HEK293 (cell line): ENCODE data around the gene SLC34A3.

Experiments used
- BCL11B ChIP-seq: fragments of 450-650 bp; formaldehyde crosslinking; IDR thresholded peaks from 2 replicates; pipeline ENCODE4 v1.5.1; 2016; ENCODE audit warnings: low read depth, missing biosample characterization, missing genetic modification characterization
- GLI2 ChIP-seq: fragments of 450-650 bp; formaldehyde crosslinking; IDR thresholded peaks from 2 replicates; pipeline ENCODE4; 2017; ENCODE audit warnings: missing biosample characterization, missing genetic modification characterization, low read depth, borderline replicate concordance
- KLF1 ChIP-seq: fragments of 450-650 bp; formaldehyde crosslinking; IDR thresholded peaks from 2 replicates; pipeline ENCODE4 v1.5.1; 2016; ENCODE audit warnings: missing biosample characterization, missing genetic modification characterization
- PRDM6 ChIP-seq: fragments of 450-650 bp; formaldehyde crosslinking; IDR thresholded peaks from 2 replicates; pipeline ENCODE4 v1.5.1; 2017; ENCODE audit warnings: missing biosample characterization, missing genetic modification characterization
- REST ChIP-seq: fragments of 450-650 bp; formaldehyde crosslinking; IDR thresholded peaks from 2 replicates; pipeline ENCODE4 v1.5.1; 2016; ENCODE audit warnings: missing biosample characterization, missing genetic modification characterization
- SCRT1 ChIP-seq: fragments of 450-650 bp; formaldehyde crosslinking; IDR thresholded peaks from 2 replicates; pipeline ENCODE4 v1.5.1; 2016; ENCODE audit warnings: missing biosample characterization, missing genetic modification characterization, borderline replicate concordance
- SP3 ChIP-seq: fragments of 450-650 bp; formaldehyde crosslinking; IDR thresholded peaks from 2 replicates; pipeline ENCODE4 v1.5.1; 2016; ENCODE audit warnings: missing biosample characterization, missing genetic modification characterization
- TRIM28 ChIP-seq: IDR thresholded peaks from 2 replicates; pipeline ENCODE4 v1.6.1; 2011; ENCODE audit warnings: low read length, control low read depth, borderline replicate concordance
- ZBTB26 ChIP-seq: fragments of 450-650 bp; formaldehyde crosslinking; optimal IDR thresholded peaks from 2 replicates; pipeline ENCODE3; 2016; ENCODE audit warnings: missing biosample characterization, mild to moderate bottlenecking, missing genetic modification characterization
- ZEB2 ChIP-seq: fragments of 450-650 bp; formaldehyde crosslinking; IDR thresholded peaks from 2 replicates; pipeline ENCODE4 v1.5.1; 2016; ENCODE audit warnings: missing biosample characterization, missing genetic modification characterization
- ZNF132 ChIP-seq: fragments of 450-650 bp; formaldehyde crosslinking; IDR thresholded peaks from 2 replicates; pipeline ENCODE4 v1.5.1; 2017; ENCODE audit warnings: missing biosample characterization, missing genetic modification characterization, borderline replicate concordance
- ZNF140 ChIP-seq: fragments of 450-650 bp; formaldehyde crosslinking; IDR thresholded peaks from 2 replicates; pipeline ENCODE4 v1.5.1; 2016; ENCODE audit warnings: missing biosample characterization, missing genetic modification characterization
- ZNF174 ChIP-seq: fragments of 450-650 bp; formaldehyde crosslinking; IDR thresholded peaks from 2 replicates; pipeline ENCODE4 v1.5.0; 2017; ENCODE audit warnings: missing biosample characterization, mild to moderate bottlenecking, missing genetic modification characterization
- ZNF292 ChIP-seq: fragments of 450-650 bp; formaldehyde crosslinking; IDR thresholded peaks from 2 replicates; pipeline ENCODE4 v1.5.1; 2016; ENCODE audit warnings: low read depth, missing biosample characterization, missing genetic modification characterization, borderline replicate concordance
- ZNF354C ChIP-seq: fragments of 450-650 bp; formaldehyde crosslinking; IDR thresholded peaks from 2 replicates; pipeline ENCODE4 v1.5.1; 2016; ENCODE audit warnings: missing biosample characterization, missing genetic modification characterization, low read depth, borderline replicate concordance
- ZNF394 ChIP-seq: fragments of 450-650 bp; formaldehyde crosslinking; IDR thresholded peaks from 2 replicates; pipeline ENCODE4 v1.5.1; 2016; ENCODE audit warnings: missing biosample characterization, missing genetic modification characterization, mild to moderate bottlenecking, moderate library complexity, borderline replicate concordance
- ZNF398 ChIP-seq: fragments of 450-650 bp; formaldehyde crosslinking; IDR thresholded peaks from 2 replicates; pipeline ENCODE4 v1.5.1; 2017; ENCODE audit warnings: missing biosample characterization, missing genetic modification characterization
- ZNF791 ChIP-seq: fragments of 450-650 bp; formaldehyde crosslinking; IDR thresholded peaks from 2 replicates; pipeline ENCODE4 v1.5.1; 2016; ENCODE audit warnings: missing biosample characterization, missing genetic modification characterization
- TF ChIP-seq, protein P1 (sequence below): fragments of 450-650 bp; formaldehyde crosslinking; IDR thresholded peaks from 2 replicates; pipeline ENCODE4 v1.5.1; 2017; ENCODE audit warnings: missing biosample characterization, missing genetic modification characterization
- TF ChIP-seq, protein P2 (sequence below): fragments of 450-650 bp; formaldehyde crosslinking; IDR thresholded peaks from 2 replicates; pipeline ENCODE4 v1.5.1; 2016; ENCODE audit warnings: missing biosample characterization, missing genetic modification characterization
- TF ChIP-seq, protein P3 (sequence below): fragments of 450-650 bp; formaldehyde crosslinking; IDR thresholded peaks from 2 replicates; pipeline ENCODE4 v1.5.1; 2016; ENCODE audit warnings: missing biosample characterization, missing genetic modification characterization, borderline replicate concordance

The SLC34A3 gene

GRCh38 chr9:137201205-137201868 lies 29.4 kb upstream of the SLC34A3 start (continued):
- TF ChIP-seq, protein P1, sequence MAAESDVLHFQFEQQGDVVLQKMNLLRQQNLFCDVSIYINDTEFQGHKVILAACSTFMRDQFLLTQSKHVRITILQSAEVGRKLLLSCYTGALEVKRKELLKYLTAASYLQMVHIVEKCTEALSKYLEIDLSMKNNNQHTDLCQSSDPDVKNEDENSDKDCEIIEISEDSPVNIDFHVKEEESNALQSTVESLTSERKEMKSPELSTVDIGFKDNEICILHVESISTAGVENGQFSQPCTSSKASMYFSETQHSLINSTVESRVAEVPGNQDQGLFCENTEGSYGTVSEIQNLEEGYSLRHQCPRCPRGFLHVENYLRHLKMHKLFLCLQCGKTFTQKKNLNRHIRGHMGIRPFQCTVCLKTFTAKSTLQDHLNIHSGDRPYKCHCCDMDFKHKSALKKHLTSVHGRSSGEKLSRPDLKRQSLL (tag by site-specific recombination) = no peak
- TF ChIP-seq ZNF354C (no peak), PRDM6 (tag by site-specific recombination) (no peak), ZNF292 (tag by site-specific recombination) (no peak), ZNF398 (tag by site-specific recombination) (no peak), REST (tag by site-specific recombination) (no peak), TRIM28 (no peak), BCL11B (no peak), ZNF140 (no peak), ZNF132 (no peak), ZBTB26 (peak; percentile 36), SCRT1 (tag by site-specific recombination) (no peak), ZEB2 (tag by site-specific recombination) (0 out of 2 replicates have a peak, but pooled peaks have one; percentile 73), GLI2 (tag by site-specific recombination) (no peak), KLF1 (0 out of 2 replicates have a peak, but pooled peaks have one; percentile 6), ZNF394 (tag by site-specific recombination) (no peak), ZNF174 (tag by site-specific recombination) (no peak), SP3 (no peak), ZNF791 (tag by site-specific recombination) (no peak)
- TF ChIP-seq, protein P2, sequence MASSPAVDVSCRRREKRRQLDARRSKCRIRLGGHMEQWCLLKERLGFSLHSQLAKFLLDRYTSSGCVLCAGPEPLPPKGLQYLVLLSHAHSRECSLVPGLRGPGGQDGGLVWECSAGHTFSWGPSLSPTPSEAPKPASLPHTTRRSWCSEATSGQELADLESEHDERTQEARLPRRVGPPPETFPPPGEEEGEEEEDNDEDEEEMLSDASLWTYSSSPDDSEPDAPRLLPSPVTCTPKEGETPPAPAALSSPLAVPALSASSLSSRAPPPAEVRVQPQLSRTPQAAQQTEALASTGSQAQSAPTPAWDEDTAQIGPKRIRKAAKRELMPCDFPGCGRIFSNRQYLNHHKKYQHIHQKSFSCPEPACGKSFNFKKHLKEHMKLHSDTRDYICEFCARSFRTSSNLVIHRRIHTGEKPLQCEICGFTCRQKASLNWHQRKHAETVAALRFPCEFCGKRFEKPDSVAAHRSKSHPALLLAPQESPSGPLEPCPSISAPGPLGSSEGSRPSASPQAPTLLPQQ (tag by site-specific recombination) = peak; percentile 69; the same call in 1 of the 2 replicates
- TF ChIP-seq, protein P3, sequence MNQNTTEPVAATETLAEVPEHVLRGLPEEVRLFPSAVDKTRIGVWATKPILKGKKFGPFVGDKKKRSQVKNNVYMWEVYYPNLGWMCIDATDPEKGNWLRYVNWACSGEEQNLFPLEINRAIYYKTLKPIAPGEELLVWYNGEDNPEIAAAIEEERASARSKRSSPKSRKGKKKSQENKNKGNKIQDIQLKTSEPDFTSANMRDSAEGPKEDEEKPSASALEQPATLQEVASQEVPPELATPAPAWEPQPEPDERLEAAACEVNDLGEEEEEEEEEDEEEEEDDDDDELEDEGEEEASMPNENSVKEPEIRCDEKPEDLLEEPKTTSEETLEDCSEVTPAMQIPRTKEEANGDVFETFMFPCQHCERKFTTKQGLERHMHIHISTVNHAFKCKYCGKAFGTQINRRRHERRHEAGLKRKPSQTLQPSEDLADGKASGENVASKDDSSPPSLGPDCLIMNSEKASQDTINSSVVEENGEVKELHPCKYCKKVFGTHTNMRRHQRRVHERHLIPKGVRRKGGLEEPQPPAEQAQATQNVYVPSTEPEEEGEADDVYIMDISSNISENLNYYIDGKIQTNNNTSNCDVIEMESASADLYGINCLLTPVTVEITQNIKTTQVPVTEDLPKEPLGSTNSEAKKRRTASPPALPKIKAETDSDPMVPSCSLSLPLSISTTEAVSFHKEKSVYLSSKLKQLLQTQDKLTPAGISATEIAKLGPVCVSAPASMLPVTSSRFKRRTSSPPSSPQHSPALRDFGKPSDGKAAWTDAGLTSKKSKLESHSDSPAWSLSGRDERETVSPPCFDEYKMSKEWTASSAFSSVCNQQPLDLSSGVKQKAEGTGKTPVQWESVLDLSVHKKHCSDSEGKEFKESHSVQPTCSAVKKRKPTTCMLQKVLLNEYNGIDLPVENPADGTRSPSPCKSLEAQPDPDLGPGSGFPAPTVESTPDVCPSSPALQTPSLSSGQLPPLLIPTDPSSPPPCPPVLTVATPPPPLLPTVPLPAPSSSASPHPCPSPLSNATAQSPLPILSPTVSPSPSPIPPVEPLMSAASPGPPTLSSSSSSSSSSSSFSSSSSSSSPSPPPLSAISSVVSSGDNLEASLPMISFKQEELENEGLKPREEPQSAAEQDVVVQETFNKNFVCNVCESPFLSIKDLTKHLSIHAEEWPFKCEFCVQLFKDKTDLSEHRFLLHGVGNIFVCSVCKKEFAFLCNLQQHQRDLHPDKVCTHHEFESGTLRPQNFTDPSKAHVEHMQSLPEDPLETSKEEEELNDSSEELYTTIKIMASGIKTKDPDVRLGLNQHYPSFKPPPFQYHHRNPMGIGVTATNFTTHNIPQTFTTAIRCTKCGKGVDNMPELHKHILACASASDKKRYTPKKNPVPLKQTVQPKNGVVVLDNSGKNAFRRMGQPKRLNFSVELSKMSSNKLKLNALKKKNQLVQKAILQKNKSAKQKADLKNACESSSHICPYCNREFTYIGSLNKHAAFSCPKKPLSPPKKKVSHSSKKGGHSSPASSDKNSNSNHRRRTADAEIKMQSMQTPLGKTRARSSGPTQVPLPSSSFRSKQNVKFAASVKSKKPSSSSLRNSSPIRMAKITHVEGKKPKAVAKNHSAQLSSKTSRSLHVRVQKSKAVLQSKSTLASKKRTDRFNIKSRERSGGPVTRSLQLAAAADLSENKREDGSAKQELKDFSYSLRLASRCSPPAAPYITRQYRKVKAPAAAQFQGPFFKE (tag by site-specific recombination) = no peak
